Endodermal cell (in vitro differentiated cells): ENCODE data around the gene PLA2R1. TPM values are rescaled to one million over a fixed set of nuclear protein-coding genes. Genes with fewer than 3 reads are reported as not detected.

ENCODE experiments used
- DNase-seq: peaks from one replicate; pipeline ENCODE4 v3.0.0-alpha.2; 2017
- H3K27ac ChIP-seq: 2 replicates; pipeline ENCODE4 v1.5.1; 2013; ENCODE audit warnings: mild to moderate bottlenecking, low read depth, low read length, moderate library complexity
- H3K27me3 ChIP-seq: 2 replicates; pipeline ENCODE4 v1.6.1; 2013; ENCODE audit warnings: mild to moderate bottlenecking, low read length, moderate library complexity; ENCODE audit not compliant: insufficient read depth, control insufficient read depth, poor library complexity, severe bottlenecking
- H3K36me3 ChIP-seq: 2 replicates; pipeline ENCODE4 v1.7.0; 2013; ENCODE audit warnings: mild to moderate bottlenecking, low read length, moderate library complexity; ENCODE audit not compliant: control insufficient read depth, insufficient read depth
- H3K4me1 ChIP-seq: one replicate; pipeline ENCODE4 v1.7.0; 2013; ENCODE audit warnings: low read length; ENCODE audit not compliant: control insufficient read depth, insufficient read depth
- H3K4me3 ChIP-seq: 2 replicates; pipeline ENCODE4 v1.5.1; 2013; ENCODE audit warnings: mild to moderate bottlenecking, low read length, moderate library complexity
- H3K9ac ChIP-seq: 2 replicates; pipeline ENCODE4 v1.6.1; 2013; ENCODE audit warnings: mild to moderate bottlenecking, low read length, moderate library complexity; ENCODE audit not compliant: poor library complexity, severe bottlenecking; ENCODE audit errors: extremely low read depth
- H3K9me3 ChIP-seq: 2 replicates; pipeline ENCODE4 v1.6.1; 2013; ENCODE audit warnings: mild to moderate bottlenecking, low read length, moderate library complexity; ENCODE audit not compliant: control insufficient read depth
- H3K27ac Mint-ChIP-seq: 2 replicates; pipeline ENCODE4 v1.8.0; 2020; ENCODE audit warnings: mixed read lengths
- H3K27me3 Mint-ChIP-seq: 2 replicates; pipeline ENCODE4 v1.8.0; 2021; ENCODE audit warnings: mild to moderate bottlenecking, mixed read lengths; ENCODE audit not compliant: insufficient read depth
- H3K36me3 Mint-ChIP-seq: 2 replicates; pipeline ENCODE4 v1.8.0; 2020; ENCODE audit warnings: low read depth, mixed read lengths
- H3K4me1 Mint-ChIP-seq: 2 replicates; pipeline ENCODE4 v1.8.0; 2020; ENCODE audit warnings: mixed read lengths
- H3K4me3 Mint-ChIP-seq: 2 replicates; pipeline ENCODE4 v1.8.0; 2020; ENCODE audit warnings: mild to moderate bottlenecking, moderate library complexity, mixed read lengths
- H3K9me3 Mint-ChIP-seq: 2 replicates; pipeline ENCODE4 v1.8.0; 2020; ENCODE audit warnings: mild to moderate bottlenecking, mixed read lengths
- WGBS, 2 experiments: methylation state at CpG; one replicate each; pipeline versions ENCODE4 v1.1.5 to v1.1.7; 2013; ENCODE audit warnings: missing lambda C conversion rate in 2 of 2, mixed read lengths in 1 of 2; ENCODE audit not compliant: insufficient coverage in 1 of 2, insufficient read length in 1 of 2; 5-methylcytosine and 5-hydroxymethylcytosine counted together
- total RNA-seq, 2 donors: library from RNA; stranded (reverse); fragmentation: NEBNext Ultra II Directional in 1 of 2; extraction: Animal tissue kit (Norgen Biotek cat#: 25700) in 1 of 2; gene quantifications; 2 replicates in 1 of 2; 3 replicates in 1 of 2; pipeline ENCODE4 v1.2.1, GENCODE V29; 2021
- TF ChIP-seq, protein P1 (sequence below): fragments of 200-600 bp; sonication (generic); conservative IDR thresholded peaks from 2 replicates; pipeline ENCODE4 v1.5.0; 2021; ENCODE audit warnings: antibody characterized with exemption, mild to moderate bottlenecking

The PLA2R1 gene
- total RNA-seq, 2 donors from 2014 or later = 1.4 to 1.8 TPM

DNA sequence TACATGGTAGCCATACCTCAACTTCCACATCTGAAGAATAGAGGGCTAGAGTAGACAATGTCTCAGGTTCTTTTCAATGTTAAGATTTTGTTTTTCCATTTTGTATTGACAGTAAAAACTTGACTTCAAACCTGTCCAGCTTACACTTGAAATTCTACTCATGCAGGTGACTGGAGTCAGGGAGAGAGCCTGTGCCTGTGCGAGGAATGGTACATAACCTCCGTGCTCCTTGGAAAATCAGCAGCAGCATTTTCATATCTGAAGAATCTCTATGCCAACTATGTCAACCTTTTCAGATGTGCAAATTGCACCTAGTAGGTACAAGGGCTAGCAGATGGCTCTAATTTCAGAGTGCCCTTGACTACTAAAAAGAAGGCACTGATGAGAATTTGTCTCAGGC is 2.1 kb downstream of the PLA2R1 start:
- Mint-ChIP-seq H3K4me1 (peaks cover 8% of the 10 kb centered on the region), H3K4me3 (no peak overlapping the region), H3K27me3 (peaks cover 50% of the 10 kb centered on the region), H3K9me3 (peaks cover 2% of the 10 kb centered on the region), H3K27ac (no peak overlapping the region), H3K36me3 (no peaks in the 10 kb centered on the region)
- Histone ChIP-seq H3K4me3 (no peak overlapping the region), H3K27ac (no peak overlapping the region), H3K4me1 (no peaks in the 10 kb centered on the region), H3K9ac (no peak overlapping the region), H3K36me3 (no peaks in the 10 kb centered on the region), H3K9me3 (peaks cover 4% of the 10 kb centered on the region), H3K27me3 (peaks cover 26% of the 10 kb centered on the region)
- TF ChIP-seq, protein P1, sequence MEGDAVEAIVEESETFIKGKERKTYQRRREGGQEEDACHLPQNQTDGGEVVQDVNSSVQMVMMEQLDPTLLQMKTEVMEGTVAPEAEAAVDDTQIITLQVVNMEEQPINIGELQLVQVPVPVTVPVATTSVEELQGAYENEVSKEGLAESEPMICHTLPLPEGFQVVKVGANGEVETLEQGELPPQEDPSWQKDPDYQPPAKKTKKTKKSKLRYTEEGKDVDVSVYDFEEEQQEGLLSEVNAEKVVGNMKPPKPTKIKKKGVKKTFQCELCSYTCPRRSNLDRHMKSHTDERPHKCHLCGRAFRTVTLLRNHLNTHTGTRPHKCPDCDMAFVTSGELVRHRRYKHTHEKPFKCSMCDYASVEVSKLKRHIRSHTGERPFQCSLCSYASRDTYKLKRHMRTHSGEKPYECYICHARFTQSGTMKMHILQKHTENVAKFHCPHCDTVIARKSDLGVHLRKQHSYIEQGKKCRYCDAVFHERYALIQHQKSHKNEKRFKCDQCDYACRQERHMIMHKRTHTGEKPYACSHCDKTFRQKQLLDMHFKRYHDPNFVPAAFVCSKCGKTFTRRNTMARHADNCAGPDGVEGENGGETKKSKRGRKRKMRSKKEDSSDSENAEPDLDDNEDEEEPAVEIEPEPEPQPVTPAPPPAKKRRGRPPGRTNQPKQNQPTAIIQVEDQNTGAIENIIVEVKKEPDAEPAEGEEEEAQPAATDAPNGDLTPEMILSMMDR = no peak
- 88 to 95% methylated on average over 2 of the region's 2 CpGs for WGBS, 2 experiments
- no peak for DNase-seq

DNA sequence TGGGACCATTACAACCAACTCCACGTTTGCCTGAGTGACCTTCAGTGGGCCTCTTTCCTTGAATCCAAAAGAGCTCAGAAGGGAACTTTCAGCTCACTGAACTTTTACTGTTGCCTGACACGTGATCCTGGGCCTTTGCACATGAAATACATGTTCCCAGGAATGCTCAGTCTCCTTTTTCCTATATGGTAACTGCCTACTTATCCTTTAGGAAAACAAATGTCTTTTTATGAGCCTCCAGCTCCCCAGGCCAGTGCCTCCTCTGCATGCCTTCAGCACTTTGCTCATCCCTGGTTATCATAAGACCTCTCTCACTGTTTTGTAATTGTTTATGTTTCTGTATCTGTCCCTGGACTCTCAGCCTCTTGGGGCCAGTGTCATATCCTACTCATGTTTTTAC is 5.1 kb downstream of the PLA2R1 start:
- 83 to 88% methylated on average over 2 of the region's 2 CpGs for WGBS, 2 experiments
- H3K9me3 ChIP-seq = no peaks in the 10 kb centered on the region
- no peaks in the 10 kb centered on the region for H3K36me3 ChIP-seq
- no peak for DNase-seq
- no peaks in the 10 kb centered on the region for H3K9me3 Mint-ChIP-seq
- H3K27ac ChIP-seq = no peak overlapping the region
- peaks cover 29% of the 10 kb centered on the region for H3K27me3 Mint-ChIP-seq
- H3K36me3 Mint-ChIP-seq = no peaks in the 10 kb centered on the region
- no peak overlapping the region for H3K4me3 ChIP-seq
- H3K27me3 ChIP-seq = peaks cover 19% of the 10 kb centered on the region
- no peaks in the 10 kb centered on the region for H3K4me1 ChIP-seq
- no peak overlapping the region for H3K4me3 Mint-ChIP-seq
- H3K27ac Mint-ChIP-seq = no peak overlapping the region
- TF ChIP-seq, protein P1 = no peak
- no peak overlapping the region for H3K9ac ChIP-seq
- peaks cover 6% of the 10 kb centered on the region for H3K4me1 Mint-ChIP-seq

DNA sequence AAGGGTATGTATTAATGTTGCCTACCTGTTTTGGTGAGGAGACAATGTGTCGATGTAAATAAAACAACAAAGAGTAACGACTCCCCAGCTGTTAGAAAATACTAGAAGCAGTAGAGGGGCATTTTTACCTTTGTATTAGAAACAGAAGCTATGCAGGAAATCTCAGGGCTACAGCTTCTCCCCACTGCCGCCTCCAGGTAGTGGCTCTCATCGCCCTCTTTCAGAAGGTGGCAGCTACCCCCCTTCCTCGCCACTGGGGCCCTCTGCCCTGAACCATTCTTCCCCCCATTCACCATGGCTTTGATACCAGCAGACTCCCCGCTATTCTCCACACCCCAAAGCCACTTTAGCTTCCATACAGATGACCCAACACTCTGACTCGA is 6.7 kb downstream of the PLA2R1 start:
- Histone ChIP-seq H3K9me3 (no peaks in the 10 kb centered on the region), H3K36me3 (no peaks in the 10 kb centered on the region), H3K9ac (no peak overlapping the region), H3K27me3 (peaks cover 8% of the 10 kb centered on the region), H3K4me1 (peaks cover 10% of the 10 kb centered on the region), H3K27ac (no peak overlapping the region), H3K4me3 (no peak overlapping the region)
- Mint-ChIP-seq H3K9me3 (no peaks in the 10 kb centered on the region), H3K27me3 (peaks cover 18% of the 10 kb centered on the region), H3K36me3 (no peaks in the 10 kb centered on the region), H3K4me1 (peaks cover 21% of the 10 kb centered on the region), H3K27ac (no peak overlapping the region), H3K4me3 (no peak overlapping the region)
- TF ChIP-seq, protein P1 = no peak
- 82% methylated on average over 5 to 7 of the region's 7 CpGs for WGBS, 2 experiments
- DNase-seq = no peak
